GM21360 (cell line): ENCODE measurements around the gene UNC119B.
"Not testable (repeated sequence)": the region's sequence is repeated elsewhere in the genome, so short reads cannot be mapped to it uniquely, and the experiment has no call there.

Experiments
- ATAC-seq: cut with Tn5 transposase; IDR thresholded peaks from one replicate; pipeline ENCODE4 v1.9.1; 2021; ENCODE audit warnings: mild to moderate bottlenecking, moderate library complexity; ENCODE audit not compliant: unreplicated experiment

UNC119B gene

DNA sequence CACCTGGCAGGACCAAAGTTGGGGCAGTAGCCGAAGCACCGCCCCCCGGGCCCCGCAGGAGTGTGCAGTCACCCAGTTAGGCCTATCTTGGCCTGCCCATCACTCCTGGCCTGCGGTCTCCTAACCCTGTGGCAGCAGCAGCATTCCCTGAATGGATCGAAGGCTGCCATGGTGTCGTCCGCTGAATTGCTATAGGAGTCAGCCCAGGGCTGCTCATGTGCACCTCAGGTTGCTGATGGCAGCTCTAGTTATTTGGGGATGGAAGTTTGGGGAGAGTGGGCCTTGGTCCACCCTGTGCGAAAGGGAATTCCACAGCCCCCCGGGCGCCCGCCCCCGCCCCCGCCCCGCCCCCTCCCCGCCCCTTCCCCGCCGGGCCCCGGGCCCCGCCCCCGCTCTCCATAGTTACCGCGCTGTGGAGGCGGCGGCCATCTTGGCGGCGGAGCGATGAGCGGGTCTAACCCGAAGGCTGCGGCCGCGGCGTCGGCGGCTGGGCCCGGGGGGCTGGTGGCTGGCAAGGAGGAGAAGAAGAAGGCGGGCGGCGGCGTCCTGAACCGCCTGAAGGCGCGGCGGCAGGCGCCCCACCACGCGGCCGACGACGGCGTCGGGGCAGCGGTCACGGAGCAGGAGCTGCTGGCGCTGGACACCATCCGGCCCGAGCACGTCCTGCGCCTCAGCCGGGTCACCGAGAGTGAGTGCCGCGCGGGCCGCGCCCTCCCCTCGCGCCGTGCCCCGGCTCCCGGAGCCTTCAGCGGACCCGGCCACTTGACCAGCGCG is at the start of gene UNC119B:
TSS of gene UNC119B (plus strand) at position 428 of the 774 bp plus-strand sequence. CDS start at position 445, 17 bp downstream.
- ATAC-seq = peak; percentile 49

DNA sequence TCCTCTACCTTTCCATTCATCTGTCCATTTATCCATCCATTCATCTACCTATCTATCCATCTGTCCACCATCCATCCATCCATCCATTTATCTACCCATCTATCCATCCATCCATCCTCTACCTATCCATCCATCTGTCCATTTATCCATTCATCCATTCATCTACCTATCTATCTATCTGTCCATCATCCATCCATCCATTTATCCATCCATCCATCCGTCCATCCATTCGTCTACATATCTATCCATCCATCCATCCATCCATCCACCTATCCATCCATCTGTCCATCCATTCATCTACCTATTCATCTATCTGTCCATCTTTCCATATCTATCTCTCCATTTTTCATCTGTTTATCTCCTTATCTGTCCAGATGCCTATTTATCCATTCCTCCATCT is 48.8 kb upstream of the UNC119B start:
- no peak for ATAC-seq

DNA sequence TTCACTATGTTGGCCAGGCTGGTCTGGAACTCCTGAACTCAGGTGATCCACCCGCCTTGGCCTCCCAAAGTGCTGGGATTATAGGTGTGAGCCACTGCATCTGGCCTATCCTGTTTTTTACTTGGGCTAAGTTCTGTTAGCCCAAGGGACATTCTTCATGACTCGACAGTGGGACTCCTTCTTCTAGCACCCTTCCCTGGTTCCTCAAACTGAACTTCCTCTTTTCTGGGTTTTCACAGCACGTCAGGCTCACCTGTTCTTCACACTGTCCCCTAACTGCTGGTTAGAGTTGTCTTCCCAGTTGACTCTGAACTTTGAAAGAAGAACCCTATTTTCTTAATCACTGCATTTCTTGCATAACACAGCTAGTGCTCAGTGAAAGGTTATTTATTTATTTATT is 47.4 kb upstream of the UNC119B start:
- ATAC-seq = peak; percentile 77

DNA sequence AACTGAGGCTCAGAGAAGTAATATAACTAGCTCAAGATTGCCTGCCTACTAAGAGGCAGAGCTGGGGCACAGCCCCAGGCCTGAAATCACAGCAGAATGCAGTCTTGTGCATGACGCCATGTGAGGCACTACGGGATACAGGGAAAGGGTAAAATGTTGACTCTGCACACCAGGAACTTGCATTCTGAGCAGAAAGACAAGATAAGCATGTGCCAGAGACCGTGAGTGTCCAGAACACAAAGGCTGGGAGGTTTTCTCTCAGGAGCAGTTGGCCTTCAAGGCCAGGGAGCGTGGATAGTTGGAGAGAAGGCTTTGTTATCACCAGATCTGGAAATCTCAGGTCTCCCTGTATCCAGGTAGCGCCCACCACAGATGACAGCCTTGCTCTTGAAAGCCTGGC is 46.5 kb upstream of the UNC119B start:
- ATAC-seq = no peak

DNA sequence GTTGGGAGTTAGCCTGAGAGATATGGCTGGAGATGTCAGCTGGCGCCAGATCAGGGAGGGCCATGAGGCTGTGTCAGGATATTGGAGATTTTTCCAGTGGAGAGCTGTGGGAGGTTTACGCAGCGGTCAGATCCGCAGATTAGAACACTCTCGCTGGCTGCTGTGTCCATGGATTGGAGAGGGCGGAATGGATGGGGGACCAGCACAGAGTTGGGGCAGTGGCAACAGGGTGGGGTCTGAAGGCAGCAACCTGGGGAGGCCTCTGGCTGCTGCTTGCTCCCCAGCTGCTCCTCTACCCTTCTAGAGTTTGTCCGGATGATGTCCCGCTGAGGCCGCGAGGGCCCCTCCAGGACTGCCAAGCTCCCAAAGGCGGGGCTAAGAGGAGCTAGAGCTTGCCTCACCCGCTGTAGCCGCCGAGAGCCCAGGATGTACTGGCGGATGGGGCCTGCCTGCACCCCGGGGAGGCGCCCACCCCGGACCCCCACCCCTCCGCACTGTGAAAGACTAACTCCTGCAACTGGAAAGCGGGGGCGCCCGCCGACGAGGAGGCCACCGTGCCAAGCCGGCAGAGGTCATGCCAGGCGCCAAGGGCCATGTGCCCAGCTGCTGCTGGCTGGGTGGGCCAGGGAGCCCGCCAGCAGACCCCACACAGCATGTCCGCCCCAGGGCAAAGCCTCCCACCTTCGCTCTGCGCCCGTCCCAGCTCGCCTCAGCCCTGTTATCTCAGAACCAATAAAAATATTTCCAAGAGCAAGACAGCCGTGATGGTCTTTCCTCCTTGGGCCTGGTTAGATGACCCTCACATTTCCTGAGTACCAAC is 43.5 kb upstream of the UNC119B start:
- ATAC-seq = no peak

DNA sequence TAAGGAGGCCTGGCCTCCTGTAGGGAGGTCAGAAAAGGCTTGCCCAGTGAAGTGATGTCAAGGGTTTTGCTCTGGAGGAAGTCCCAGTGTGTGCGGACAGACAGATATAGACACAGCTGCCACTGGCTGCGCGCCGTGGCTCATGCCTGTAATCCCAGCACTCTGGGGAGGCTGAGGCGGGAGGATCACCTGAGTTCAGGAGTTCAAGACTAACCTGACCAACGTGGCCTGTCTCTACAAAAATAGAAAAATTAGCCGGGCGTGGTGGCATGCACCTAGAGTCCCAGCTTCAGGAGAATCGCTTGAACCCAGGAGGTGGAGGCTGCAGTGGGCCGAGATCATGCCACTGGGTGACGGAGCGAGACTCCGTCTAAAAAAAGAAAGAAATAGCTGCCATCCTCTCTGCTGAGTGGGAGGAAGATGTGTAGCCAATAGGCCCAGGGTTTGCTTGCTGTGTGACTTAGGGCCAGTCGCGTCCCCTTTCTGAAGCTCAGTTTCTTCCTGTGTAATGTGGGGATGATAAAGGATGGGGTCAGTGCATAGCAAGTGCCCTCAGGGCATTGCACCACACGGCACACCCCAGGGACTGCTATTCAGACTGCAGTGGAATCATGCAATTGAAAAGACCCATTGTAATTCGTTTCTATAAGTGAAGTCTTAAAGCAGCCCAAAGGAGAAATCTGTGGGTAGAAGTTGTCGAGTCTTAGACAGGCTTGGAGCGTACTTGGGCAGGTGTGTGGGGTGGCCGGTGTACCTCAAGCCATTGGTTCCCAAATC is 42.0 kb upstream of the UNC119B start:
- ATAC-seq = no peak

DNA sequence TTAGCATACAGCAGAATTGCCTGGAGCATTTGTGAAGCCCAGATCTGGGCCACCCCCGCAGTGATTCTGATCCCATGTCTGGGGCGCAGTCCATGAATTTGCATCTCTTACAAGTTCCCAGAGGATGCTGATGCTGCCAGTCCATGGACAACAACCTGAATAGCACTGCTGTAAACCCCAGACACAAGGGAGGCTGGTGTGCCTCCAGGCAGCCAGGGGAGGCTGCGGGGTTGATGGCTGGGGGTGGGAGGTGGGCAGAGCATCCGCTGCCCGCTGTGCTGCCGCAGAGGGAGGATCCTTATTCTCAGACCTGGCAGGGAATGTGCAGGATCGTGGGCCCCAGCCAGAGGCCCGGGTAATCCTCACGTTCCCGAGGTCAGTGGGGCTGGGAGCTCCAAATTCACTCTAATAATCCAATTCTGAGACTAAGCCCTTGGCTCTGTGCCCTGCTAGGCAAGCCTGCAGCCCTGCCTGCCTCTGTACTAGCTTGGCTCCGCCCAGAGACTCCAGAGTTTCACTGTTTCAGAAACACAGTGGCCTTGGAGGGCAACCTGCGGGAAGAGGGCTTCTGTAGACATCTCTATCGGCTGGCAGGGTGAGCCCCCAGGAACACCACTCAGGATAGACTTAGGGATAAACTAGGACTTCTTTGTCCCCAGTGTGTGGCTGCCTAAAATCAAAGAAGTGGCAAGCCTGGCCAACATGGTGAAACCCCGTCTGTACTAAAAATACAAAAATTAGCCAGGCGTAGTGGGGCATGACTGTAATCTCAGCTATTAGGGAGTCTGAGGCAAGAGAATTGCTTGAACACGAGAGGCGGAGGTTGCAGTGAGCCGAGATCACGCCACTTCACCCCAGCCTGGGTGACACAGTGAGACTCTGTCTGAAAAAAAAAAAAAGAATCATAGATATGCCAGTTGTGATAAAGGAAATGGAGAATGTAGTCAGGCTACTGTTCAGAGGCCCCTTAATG is 41.1 kb upstream of the UNC119B start:
- ATAC-seq = peak; percentile 47

DNA sequence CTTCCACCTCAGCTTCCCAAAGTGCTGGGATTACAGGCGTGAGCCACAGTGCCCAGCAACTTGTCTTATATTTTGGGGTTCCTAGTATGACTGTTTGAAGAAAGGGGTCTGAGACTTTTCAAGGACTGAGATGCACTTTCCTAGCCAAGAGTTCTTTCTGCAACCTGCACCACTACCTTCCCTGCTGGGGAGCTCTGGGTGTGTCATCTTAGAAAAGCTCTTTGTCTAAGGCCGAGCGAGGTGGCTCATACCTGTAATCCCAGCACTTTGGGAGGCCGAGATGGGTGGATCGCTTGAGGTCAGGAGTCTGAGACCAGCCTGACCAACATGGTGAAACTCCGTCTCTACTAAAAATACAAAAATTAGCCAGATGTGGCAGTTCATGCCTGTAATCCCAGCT is 40.0 kb upstream of the UNC119B start:
- ATAC-seq = not testable (repeated sequence)

DNA sequence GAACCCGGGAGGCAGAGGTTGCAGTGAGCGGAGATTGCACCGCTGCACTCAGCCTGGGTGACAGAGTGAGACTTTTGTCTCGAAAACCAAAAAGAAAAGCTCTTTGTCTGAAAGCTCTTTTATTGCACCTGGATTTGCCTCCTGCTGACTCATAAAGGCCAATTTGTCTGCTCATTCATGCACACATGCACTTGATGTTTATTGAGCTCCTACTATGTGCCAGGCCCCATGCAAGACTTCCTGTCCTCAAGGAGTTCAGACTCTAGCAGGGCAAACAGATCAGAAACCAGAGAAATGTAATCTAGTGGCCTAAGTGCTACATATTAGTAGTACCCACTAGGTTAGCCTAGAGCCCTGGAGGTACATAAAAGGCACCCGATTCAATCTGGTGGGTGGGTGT is 39.6 kb upstream of the UNC119B start:
- ATAC-seq = no peak

DNA sequence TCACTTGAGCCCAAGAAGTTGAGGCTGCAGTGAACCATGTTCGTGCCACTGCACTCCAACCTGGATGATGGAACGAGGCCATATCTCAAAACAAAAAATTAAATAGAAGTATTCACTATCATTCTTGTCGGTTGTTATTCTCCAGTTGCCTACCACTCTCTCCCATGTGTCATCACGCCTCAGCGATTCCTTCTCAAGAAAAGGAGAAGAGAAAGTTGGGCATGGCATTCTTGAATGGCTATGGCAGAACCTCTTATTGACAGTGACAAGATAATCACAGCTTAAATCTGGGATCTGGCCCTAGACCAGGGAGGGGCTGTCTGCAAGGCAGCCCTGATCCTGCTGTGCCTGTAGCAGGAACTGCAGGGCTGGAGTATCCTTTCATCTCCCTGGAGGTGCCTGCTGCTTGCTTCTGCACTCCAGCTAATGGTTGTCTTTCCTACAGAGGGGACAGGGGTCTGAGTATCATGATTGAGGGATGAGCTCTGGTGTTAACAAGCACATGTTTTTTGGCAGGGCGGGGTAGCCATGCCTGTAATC is 36.1 kb upstream of the UNC119B start:
- no peak for ATAC-seq

DNA sequence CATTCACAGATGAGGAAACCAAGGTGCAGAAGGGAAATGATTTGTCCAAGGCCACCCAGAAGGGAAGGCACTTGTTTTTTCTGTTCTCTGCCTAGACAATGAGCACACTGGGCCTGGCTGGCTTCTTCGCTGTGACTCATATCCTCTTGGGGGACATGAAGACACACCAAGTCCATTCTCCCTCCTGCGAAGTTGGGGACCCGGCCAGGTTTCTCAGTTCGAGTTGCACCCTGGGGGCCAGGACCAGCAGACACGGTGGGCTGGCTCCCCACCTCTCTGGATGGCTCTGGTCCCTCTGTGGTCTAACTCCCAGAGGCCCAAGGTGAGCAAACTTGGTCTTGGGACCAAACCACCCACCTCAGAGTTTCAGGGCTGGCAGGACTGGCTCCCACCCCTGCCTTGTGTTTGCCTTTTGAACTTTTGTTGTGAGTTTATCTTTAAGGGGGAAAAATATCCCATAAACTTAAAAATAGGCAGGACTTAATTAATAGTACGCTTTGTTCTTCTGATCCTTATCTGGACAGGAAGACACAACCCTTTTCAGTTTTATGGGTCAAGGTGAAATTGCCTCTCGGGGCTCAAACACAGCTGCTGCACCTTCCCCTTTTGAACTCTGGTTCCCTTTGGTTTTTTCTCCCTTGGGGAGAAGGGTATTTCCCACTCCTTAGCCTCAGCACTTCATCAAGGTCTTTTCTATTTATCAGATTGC is 32.3 kb upstream of the UNC119B start:
- no peak for ATAC-seq

DNA sequence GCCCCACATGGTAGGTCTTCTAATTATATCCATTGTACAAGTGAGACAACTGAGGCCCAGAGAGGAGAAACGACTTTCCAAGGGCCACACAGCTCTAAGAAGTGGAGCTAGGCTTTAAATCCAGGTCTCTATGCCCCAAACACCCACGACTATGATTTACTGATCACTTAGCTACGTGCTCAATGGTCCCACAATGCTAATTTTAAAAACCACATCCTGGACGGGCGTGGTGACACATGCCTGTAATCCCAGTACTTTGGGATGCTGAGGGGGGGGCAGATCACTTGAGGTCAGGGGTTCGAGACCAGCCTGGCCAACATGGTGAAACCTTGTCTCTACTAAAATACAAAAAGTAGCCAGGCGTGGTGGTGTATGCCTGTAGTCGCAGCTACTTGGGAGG is 31.7 kb upstream of the UNC119B start:
- ATAC-seq = no peak

DNA sequence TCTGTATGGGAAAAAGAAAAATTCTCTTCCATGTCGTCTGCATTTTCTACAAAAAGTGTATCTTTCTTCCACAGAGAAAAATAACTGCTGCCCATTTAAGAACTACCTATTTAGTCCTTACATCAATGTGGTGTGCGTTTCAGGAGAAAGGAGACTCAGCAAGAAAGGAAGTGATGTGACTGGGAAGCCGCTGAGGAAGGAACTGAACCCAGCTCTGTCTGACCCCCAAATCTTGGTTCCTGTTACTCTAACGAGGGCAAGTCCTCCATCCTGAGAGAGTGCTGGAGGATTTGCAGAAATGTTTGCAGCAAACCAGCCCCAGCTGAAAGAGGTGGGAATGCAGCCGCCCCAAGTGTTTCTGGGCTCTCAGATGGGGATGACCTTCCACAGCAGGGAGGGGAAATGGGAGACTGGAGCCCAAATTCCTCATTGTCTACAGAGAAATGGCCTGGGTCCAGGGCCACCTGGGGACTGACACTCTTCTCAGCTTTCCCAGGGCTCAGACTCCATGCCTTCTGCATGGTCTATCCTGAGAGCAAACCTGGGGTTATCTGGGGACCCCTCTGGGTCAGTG is 30.0 kb upstream of the UNC119B start:
- no peak for ATAC-seq

DNA sequence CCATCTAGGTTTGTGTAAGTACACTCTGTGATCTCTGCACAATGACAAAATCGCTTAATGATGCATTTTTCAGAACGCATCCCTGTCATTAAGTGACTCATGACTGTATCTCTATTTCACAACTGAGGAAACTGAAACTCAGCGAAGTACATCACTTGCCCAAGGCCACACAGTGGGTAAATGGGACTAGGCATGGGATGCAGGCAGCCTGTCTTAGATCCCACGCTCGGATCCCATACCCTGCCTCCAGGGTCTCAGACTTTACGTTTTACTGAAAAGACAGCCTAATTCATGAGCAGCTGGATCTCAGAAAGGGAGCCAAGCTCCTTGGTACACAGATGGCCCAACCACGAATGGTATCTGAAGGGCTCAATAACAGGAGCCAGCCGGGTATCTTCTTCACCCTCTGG is 25.7 kb upstream of the UNC119B start:
- ATAC-seq = no peak

DNA sequence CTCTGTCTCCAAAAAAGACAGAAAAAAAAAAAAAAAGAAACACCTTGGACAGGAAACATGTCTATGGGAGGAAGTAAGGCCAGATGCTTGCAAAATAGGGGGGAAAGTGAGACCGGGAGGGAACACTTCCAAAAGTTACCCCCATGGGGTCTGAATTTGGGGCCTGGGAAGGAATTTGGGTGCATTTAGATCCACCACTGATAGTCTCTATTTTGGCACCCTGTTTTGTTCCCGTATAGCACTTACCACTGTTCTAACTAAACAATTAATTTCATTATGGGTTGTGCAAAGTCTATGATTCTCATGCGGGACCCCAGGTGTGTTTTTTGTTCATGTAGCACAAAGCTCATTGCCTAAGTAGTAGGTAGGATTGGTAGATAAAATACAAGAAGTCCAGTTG is 24.7 kb upstream of the UNC119B start:
- no peak for ATAC-seq

DNA sequence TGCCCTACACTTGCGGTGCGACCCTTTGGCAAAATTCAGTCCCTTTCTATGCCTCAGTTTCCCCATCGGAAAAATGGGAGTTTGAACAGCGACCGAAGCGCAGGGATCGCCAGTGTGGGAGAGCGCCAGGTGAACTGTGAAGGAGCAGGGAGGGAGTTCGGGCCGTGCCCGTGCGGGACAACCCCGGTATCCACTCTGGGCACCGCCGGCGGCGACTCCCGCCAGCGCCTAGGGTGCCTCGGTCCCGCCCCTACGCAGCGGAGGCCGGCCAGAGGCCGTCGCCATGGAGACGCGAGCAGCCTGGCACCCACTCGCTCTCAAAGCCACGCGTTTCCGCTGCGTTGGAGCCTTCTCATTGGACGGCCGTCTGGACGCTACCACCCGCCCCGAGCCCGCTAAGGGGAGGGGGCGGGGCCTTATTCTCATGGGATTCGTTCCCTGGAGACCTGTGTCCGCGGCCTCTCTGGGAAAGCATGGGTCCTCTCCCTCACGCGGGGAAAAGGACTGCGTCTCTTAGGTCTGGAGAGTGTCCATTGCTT is 24.0 kb upstream of the UNC119B start:
- ATAC-seq = peak; percentile 64

DNA sequence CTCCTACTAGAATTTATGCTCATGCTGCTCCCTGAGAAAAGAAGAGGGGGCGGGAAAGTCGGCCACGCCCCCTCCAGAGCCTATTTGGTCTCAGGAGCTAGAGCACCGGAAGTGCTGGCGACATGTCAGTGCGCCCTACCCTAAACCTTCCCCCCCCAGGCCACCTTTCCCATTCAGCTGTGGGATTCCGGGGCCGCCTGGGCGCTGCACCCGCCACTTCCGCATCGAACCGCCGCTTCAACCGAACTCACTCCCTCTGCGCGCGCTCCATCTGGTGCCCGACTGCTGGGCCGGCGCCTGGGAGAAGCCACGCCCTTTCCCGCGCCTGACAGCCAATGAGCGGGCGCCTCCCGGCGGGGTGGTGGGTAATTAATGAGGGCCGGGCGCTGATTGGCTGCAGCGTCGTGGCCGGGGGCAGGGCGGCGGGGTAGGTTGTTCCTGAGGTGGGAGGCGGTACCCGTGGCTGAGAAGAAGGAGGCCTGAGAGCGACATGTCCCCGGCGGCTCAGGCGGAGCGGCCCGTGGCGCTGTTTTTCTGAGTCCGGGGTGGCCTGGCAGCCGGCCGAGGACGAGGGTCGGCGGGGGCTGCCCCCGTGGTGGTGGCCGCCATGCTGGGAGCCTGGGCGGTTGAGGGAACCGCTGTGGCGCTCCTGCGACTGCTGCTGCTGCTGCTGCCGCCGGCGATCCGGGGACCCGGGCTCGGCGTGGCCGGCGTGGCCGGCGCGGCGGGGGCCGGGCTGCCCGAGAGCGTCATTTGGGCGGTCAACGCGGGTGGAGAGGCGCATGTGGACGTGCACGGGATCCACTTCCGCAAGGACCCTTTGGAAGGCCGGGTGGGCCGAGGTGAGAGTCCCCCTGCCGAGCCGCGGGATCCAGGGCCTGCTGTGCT is 23.3 kb upstream of the UNC119B start, which contains the start of gene MLEC:
TSS of gene MLEC (plus strand) at position 460 of the 888 bp plus-strand sequence. CDS start at position 608, 148 bp downstream.
- peak; percentile 68 for ATAC-seq
